ENCODE data around the gene MAD2L1BP. TPM values are rescaled to one million over a fixed set of nuclear protein-coding genes. Genes with fewer than 3 reads are reported as not detected.
"Not testable (repeated sequence)": the region's sequence is repeated elsewhere in the genome, so short reads cannot be mapped to it uniquely, and the experiment has no call there.

The MAD2L1BP gene
- total and polyA plus RNA-seq, 5 donors: 21.6 to 25.6 (median 24.5) TPM

- Histone ChIP-seq H3K4me3 (ENCODE audit: low read length) (peak within 1 kb of the TSS; percentile 60), H3K4me1 (ENCODE audit: control insufficient read depth, insufficient read depth, low read length) (no peaks in the 10 kb centered on the region), H3K27ac (ENCODE audit: low read length) (no peak within 1 kb of the TSS), H3K9me3 (ENCODE audit: control insufficient read depth, low read length) (no peaks in the 10 kb centered on the region), H3K27me3 (ENCODE audit: control insufficient read depth, insufficient read depth) (no peaks in the 10 kb centered on the region)
- 2% methylated on average over 52 of the region's 52 CpGs for WGBS
- intact Hi-C loops (cut with DNase I): no loop called here
- ATAC-seq (peak; percentile 88 to 89), DNase-seq (peak; percentile 79 to 90 (median 89))
Measured at GRCh38 chr6:43644940-43645612, 9.4 kb downstream of the MAD2L1BP start, which contains the start of gene RSPH9. RSPH9 (plus strand) TSS chr6:43645036; CDS start chr6:43645099, 63 bp downstream.

GRCh38 chr6:43645613-43645964, 9.9 kb downstream of the MAD2L1BP start:
- H3K4me1 ChIP-seq (ENCODE audit: control insufficient read depth, insufficient read depth, low read length): no peaks in the 10 kb centered on the region
- intact Hi-C loops (cut with DNase I): no loop called here
- no peaks in the 10 kb centered on the region for H3K27me3 ChIP-seq (ENCODE audit: control insufficient read depth, insufficient read depth)
- 15% methylated on average over 9 of the region's 9 CpGs for WGBS
- H3K27ac ChIP-seq (ENCODE audit: low read length): no peak overlapping the region
- H3K9me3 ChIP-seq (ENCODE audit: control insufficient read depth, low read length): no peaks in the 10 kb centered on the region
- peak overlapping the region; percentile 60 for H3K4me3 ChIP-seq (ENCODE audit: low read length)
- no peak for DNase-seq
- ATAC-seq: peak in 1 of 2 donors; percentile 5

DNA sequence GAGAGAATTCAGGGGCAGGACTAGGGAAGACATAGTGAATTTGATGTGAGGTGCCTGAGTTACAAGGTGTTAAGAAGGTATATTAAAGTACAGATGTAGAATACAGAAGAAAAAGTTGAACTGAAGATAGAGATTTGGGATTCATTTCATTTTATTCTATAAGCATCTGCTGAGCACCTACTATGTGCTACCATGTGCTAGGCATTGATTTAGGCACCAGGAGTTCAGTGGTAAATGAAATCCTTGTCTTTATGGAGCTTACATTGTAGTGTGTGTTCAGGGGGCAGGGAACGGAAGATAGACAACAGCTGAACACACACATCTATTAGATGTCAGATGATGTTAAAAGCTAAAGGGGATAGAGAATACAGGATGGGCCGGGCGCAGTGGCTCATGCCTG, 12.0 kb downstream of the MAD2L1BP start:
- 93% methylated on average over 3 of the region's 3 CpGs for WGBS
- Histone ChIP-seq H3K27ac (ENCODE audit: low read length) (no peak overlapping the region), H3K27me3 (ENCODE audit: control insufficient read depth, insufficient read depth) (no peaks in the 10 kb centered on the region), H3K9me3 (ENCODE audit: control insufficient read depth, low read length) (no peaks in the 10 kb centered on the region), H3K4me1 (ENCODE audit: control insufficient read depth, insufficient read depth, low read length) (no peaks in the 10 kb centered on the region), H3K4me3 (ENCODE audit: low read length) (no peak overlapping the region)
- DNase-seq (no peak), ATAC-seq (no peak)
- intact Hi-C loops (cut with DNase I): no loop called here

DNA sequence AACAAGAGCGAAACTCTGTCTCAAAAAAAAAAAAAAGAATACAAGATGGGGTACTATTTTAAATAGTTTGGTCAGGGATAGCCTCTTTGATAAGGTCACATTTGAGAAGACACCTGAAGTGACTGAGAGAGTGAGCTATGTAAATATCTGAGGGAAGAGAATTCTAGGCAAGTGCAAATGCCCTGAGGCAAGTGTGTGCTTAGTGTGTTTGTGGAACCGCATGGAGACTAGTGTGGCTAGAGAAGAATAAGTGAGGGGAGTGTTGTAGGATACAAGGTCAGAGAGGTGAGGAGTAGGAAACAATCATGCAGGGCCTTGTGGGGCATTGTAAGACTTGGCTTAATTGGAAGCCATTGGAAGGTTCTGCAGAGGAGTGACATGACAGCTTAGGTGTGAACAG, 12.6 kb downstream of the MAD2L1BP start:
- WGBS: 98% methylated on average over 2 of the region's 2 CpGs
- no peak for ATAC-seq
- Histone ChIP-seq H3K27ac (ENCODE audit: low read length) (no peak overlapping the region), H3K4me1 (ENCODE audit: control insufficient read depth, insufficient read depth, low read length) (no peaks in the 10 kb centered on the region), H3K27me3 (ENCODE audit: control insufficient read depth, insufficient read depth) (no peaks in the 10 kb centered on the region), H3K4me3 (ENCODE audit: low read length) (no peak overlapping the region), H3K9me3 (ENCODE audit: control insufficient read depth, low read length) (no peaks in the 10 kb centered on the region)
- intact Hi-C loops (cut with DNase I): no loop called here
- DNase-seq: no peak

DNA sequence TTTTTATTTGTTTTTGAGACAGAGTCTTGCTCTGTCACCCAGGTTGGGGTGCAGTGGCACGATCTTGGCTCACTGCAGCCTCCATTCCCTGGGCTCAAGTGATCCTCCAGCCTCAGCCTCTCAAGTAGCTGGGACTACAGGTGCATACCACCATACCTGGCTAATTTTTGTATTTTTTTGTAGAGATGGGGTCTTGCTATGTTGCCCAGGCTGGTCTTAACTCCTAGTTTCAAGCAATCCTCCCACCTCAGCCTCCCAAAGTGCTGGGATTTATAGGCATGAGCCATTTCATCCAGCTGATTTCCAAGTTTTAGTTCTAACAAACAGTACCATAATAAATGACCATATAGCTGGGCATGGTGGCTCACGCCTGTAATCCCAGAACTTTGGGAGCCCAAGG, 17.2 kb downstream of the MAD2L1BP start:
- DNase-seq; H3K27me3 ChIP-seq (ENCODE audit: control insufficient read depth, insufficient read depth); ATAC-seq; H3K4me1 ChIP-seq (ENCODE audit: control insufficient read depth, insufficient read depth, low read length); H3K9me3 ChIP-seq (ENCODE audit: control insufficient read depth, low read length); intact Hi-C loops (cut with DNase I); H3K4me3 ChIP-seq (ENCODE audit: low read length); H3K27ac ChIP-seq (ENCODE audit: low read length): not testable (repeated sequence)
- WGBS: 100% methylated on average over 2 of the region's 2 CpGs

GRCh38 chr6:43657221-43657802, 21.7 kb downstream of the MAD2L1BP start:
- H3K9me3 ChIP-seq (ENCODE audit: control insufficient read depth, low read length): no peaks in the 10 kb centered on the region
- intact Hi-C loops (cut with DNase I): no loop called here

DNA sequence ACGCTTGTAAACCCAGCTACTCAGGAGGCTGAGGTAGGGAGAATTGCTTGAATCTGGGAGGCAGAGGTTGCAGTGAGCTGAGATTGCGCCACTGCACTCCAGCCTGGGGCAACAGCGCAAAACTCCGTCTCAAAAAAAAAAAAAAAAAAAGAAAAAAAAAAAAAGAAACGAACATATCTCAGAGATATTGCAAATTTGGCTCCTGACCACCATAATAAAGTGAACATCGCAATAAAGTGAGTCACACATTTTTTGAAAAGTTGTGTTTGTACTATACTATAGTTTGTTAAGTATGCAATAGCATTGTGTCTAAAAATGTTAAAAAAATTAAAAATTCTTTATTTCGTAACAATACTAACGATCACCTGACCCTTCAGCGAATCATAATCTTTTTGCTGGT, 22.5 kb downstream of the MAD2L1BP start:
- Histone ChIP-seq H3K9me3 (ENCODE audit: control insufficient read depth, low read length) (no peaks in the 10 kb centered on the region), H3K27me3 (ENCODE audit: control insufficient read depth, insufficient read depth) (no peaks in the 10 kb centered on the region), H3K4me1 (ENCODE audit: control insufficient read depth, insufficient read depth, low read length) (no peaks in the 10 kb centered on the region), H3K4me3 (ENCODE audit: low read length) (no peak overlapping the region), H3K27ac (ENCODE audit: low read length) (no peak overlapping the region)
- no peak for ATAC-seq
- no peak for DNase-seq
- intact Hi-C loops (cut with DNase I): no loop called here
- WGBS: 94% methylated on average over 9 of the region's 9 CpGs

More at GRCh38 chr6:43657221-43657802, 21.7 kb downstream of the MAD2L1BP start:
- Histone ChIP-seq H3K4me1 (ENCODE audit: control insufficient read depth, insufficient read depth, low read length) (no peaks in the 10 kb centered on the region), H3K27ac (ENCODE audit: low read length) (no peak overlapping the region), H3K27me3 (ENCODE audit: control insufficient read depth, insufficient read depth) (no peaks in the 10 kb centered on the region), H3K4me3 (ENCODE audit: low read length) (no peak overlapping the region)
- no peak for DNase-seq
- 81% methylated on average over 3 of the region's 3 CpGs for WGBS
- no peak for ATAC-seq

DNA sequence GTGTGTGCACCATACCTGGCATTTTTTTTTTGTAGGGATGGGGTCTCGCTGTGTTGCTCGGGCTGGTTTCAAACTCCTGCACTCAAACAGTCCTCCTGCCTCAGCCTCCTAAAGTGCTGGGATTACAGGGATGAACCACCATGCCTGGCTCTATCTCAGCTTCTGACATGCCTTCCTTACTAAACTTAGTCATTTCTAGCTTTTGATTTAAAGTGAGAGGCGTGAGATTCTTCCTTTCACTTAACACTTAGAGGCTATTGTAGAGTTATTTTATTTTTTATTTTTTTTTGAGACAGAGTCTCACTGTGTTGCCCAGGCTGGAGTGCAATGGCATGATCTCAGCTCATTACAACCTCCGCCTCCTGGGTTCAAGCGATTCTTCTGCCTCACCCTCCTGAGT, 27.3 kb downstream of the MAD2L1BP start:
- 91% methylated on average over 5 of the region's 5 CpGs for WGBS
- DNase-seq; ATAC-seq; H3K4me1 ChIP-seq (ENCODE audit: control insufficient read depth, insufficient read depth, low read length); H3K27ac ChIP-seq (ENCODE audit: low read length); H3K27me3 ChIP-seq (ENCODE audit: control insufficient read depth, insufficient read depth); H3K4me3 ChIP-seq (ENCODE audit: low read length); H3K9me3 ChIP-seq (ENCODE audit: control insufficient read depth, low read length): not testable (repeated sequence)
- intact Hi-C loops (cut with DNase I): loop anchor here in 1 of 4 donors (5.0 to 10.0 kb wide), 2 partner anchors 94 to 422 kb away; no protein-coding TSS in a partner anchor

DNA sequence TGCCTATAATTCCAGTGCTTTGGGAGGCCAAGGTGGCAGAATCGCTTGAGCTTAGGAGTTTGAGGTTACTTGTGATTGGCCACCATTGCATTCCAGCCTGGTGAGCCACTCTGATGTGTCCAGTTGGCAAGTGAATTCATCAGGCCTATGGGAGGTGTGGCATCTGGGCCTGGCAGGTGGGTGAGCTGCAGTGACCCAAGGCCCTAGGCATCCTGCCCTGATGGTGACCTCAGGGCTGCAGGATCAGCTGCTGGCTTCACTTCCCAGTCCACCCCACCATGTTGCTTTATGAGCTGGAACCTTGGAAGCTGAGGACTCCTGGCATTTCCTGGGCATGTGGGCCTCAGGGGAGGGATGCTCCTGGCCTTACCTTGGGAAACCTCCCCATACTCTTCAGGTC, 29.7 kb downstream of the MAD2L1BP start:
- ATAC-seq (no peak), DNase-seq (no peak)
- intact Hi-C loops (cut with DNase I): loop anchor here (5.0 to 10.0 kb wide), 4 partner anchors 102 to 419 kb away; partner anchors contain the start of gene VEGFA (in 3 of the 4)
- Histone ChIP-seq H3K9me3 (ENCODE audit: control insufficient read depth, low read length) (no peaks in the 10 kb centered on the region), H3K27ac (ENCODE audit: low read length) (no peak overlapping the region), H3K4me1 (ENCODE audit: control insufficient read depth, insufficient read depth, low read length) (peaks cover 21% of the 10 kb centered on the region), H3K4me3 (ENCODE audit: low read length) (no peak overlapping the region), H3K27me3 (ENCODE audit: control insufficient read depth, insufficient read depth) (no peaks in the 10 kb centered on the region)
- WGBS: 90% methylated on average over 1 of the region's 1 CpG

GRCh38 chr6:43666196-43666920, 30.7 kb downstream of the MAD2L1BP start:
- intact Hi-C loops (cut with DNase I): loop anchor here (5.0 to 10.0 kb wide), 4 partner anchors 101 to 418 kb away; partner anchors contain the start of gene VEGFA (in 3 of the 4)
- DNase-seq (no peak), ATAC-seq (no peak)
- no peaks in the 10 kb centered on the region for H3K27me3 ChIP-seq (ENCODE audit: control insufficient read depth, insufficient read depth)
- H3K4me1 ChIP-seq (ENCODE audit: control insufficient read depth, insufficient read depth, low read length): peaks cover 21% of the 10 kb centered on the region
- H3K27ac ChIP-seq (ENCODE audit: low read length): no peak overlapping the region
- H3K9me3 ChIP-seq (ENCODE audit: control insufficient read depth, low read length): no peaks in the 10 kb centered on the region
- 59% methylated on average over 13 of the region's 13 CpGs for WGBS
- no peak overlapping the region for H3K4me3 ChIP-seq (ENCODE audit: low read length)

Data from right cardiac atrium (tissue), 5 donors.